ENCODE results near the gene FSTL1.

DNA sequence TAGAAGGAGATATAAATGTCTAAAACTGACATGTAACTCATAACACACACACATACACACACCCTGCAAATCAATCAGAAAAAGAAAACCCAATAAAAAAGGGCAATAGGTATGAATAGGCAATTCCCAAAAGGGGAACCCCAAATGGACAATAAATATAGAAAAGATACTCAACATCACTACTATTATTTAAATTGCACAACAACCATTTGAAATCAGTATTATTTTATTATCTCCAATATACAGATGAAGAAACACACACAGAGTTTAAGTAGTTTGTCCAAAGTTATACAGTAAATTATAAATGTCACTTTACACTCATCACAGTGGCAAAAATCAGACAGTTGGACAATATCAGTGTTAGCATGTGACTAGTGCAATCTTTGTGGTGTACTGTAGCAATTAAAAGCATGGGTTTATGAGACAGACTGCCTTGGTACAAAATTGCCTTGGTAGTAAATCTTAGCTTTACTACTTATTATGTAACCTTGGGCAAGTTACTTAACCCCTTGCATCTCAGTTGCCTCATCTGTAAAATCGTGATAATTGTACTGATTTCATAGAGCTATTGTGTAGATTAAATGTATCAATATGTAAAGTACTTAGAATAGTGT, 3.4 kb upstream of the FSTL1 start:
- TF ChIP-seq POLR2A (IDR thresholded peaks at IDR 0.05), result no peak
- TF ChIP-seq, protein P1, sequence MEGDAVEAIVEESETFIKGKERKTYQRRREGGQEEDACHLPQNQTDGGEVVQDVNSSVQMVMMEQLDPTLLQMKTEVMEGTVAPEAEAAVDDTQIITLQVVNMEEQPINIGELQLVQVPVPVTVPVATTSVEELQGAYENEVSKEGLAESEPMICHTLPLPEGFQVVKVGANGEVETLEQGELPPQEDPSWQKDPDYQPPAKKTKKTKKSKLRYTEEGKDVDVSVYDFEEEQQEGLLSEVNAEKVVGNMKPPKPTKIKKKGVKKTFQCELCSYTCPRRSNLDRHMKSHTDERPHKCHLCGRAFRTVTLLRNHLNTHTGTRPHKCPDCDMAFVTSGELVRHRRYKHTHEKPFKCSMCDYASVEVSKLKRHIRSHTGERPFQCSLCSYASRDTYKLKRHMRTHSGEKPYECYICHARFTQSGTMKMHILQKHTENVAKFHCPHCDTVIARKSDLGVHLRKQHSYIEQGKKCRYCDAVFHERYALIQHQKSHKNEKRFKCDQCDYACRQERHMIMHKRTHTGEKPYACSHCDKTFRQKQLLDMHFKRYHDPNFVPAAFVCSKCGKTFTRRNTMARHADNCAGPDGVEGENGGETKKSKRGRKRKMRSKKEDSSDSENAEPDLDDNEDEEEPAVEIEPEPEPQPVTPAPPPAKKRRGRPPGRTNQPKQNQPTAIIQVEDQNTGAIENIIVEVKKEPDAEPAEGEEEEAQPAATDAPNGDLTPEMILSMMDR (IDR thresholded peaks at IDR 0.05), result no peak

All from right lobe of liver (tissue), 4 donors.